Endodermal cell (in vitro differentiated cells): ENCODE measurements around the gene GSX2. TPM values are rescaled to one million over a fixed set of nuclear protein-coding genes. Genes with fewer than 3 reads are reported as not detected.

ENCODE experiments used
- DNase-seq: peaks from one replicate; pipeline ENCODE4 v3.0.0-alpha.2; 2017
- H3K27ac ChIP-seq: 2 replicates; pipeline ENCODE4 v1.5.1; 2013; ENCODE audit warnings: mild to moderate bottlenecking, low read depth, low read length, moderate library complexity
- H3K27me3 ChIP-seq: 2 replicates; pipeline ENCODE4 v1.6.1; 2013; ENCODE audit warnings: mild to moderate bottlenecking, low read length, moderate library complexity; ENCODE audit not compliant: insufficient read depth, control insufficient read depth, poor library complexity, severe bottlenecking
- H3K36me3 ChIP-seq: 2 replicates; pipeline ENCODE4 v1.7.0; 2013; ENCODE audit warnings: mild to moderate bottlenecking, low read length, moderate library complexity; ENCODE audit not compliant: control insufficient read depth, insufficient read depth
- H3K4me1 ChIP-seq: one replicate; pipeline ENCODE4 v1.7.0; 2013; ENCODE audit warnings: low read length; ENCODE audit not compliant: control insufficient read depth, insufficient read depth
- H3K4me3 ChIP-seq: 2 replicates; pipeline ENCODE4 v1.5.1; 2013; ENCODE audit warnings: mild to moderate bottlenecking, low read length, moderate library complexity
- H3K9ac ChIP-seq: 2 replicates; pipeline ENCODE4 v1.6.1; 2013; ENCODE audit warnings: mild to moderate bottlenecking, low read length, moderate library complexity; ENCODE audit not compliant: poor library complexity, severe bottlenecking; ENCODE audit errors: extremely low read depth
- H3K9me3 ChIP-seq: 2 replicates; pipeline ENCODE4 v1.6.1; 2013; ENCODE audit warnings: mild to moderate bottlenecking, low read length, moderate library complexity; ENCODE audit not compliant: control insufficient read depth
- H3K27ac Mint-ChIP-seq: 2 replicates; pipeline ENCODE4 v1.8.0; 2020; ENCODE audit warnings: mixed read lengths
- H3K27me3 Mint-ChIP-seq: 2 replicates; pipeline ENCODE4 v1.8.0; 2021; ENCODE audit warnings: mild to moderate bottlenecking, mixed read lengths; ENCODE audit not compliant: insufficient read depth
- H3K36me3 Mint-ChIP-seq: 2 replicates; pipeline ENCODE4 v1.8.0; 2020; ENCODE audit warnings: low read depth, mixed read lengths
- H3K4me1 Mint-ChIP-seq: 2 replicates; pipeline ENCODE4 v1.8.0; 2020; ENCODE audit warnings: mixed read lengths
- H3K4me3 Mint-ChIP-seq: 2 replicates; pipeline ENCODE4 v1.8.0; 2020; ENCODE audit warnings: mild to moderate bottlenecking, moderate library complexity, mixed read lengths
- H3K9me3 Mint-ChIP-seq: 2 replicates; pipeline ENCODE4 v1.8.0; 2020; ENCODE audit warnings: mild to moderate bottlenecking, mixed read lengths
- WGBS, 2 experiments: methylation state at CpG; one replicate each; pipeline versions ENCODE4 v1.1.5 to v1.1.7; 2013; ENCODE audit warnings: missing lambda C conversion rate in 2 of 2, mixed read lengths in 1 of 2; ENCODE audit not compliant: insufficient coverage in 1 of 2, insufficient read length in 1 of 2; 5-methylcytosine and 5-hydroxymethylcytosine counted together
- total RNA-seq, 2 donors: library from RNA; stranded (reverse); fragmentation: NEBNext Ultra II Directional in 1 of 2; extraction: Animal tissue kit (Norgen Biotek cat#: 25700) in 1 of 2; gene quantifications; 2 replicates in 1 of 2; 3 replicates in 1 of 2; pipeline ENCODE4 v1.2.1, GENCODE V29; 2021
- TF ChIP-seq, protein P1 (sequence below): fragments of 200-600 bp; sonication (generic); conservative IDR thresholded peaks from 2 replicates; pipeline ENCODE4 v1.5.0; 2021; ENCODE audit warnings: antibody characterized with exemption, mild to moderate bottlenecking

Gene GSX2
- total RNA-seq, 2 donors from 2014 or later: not detected

GRCh38 chr4:54144661-54145171, 44.8 kb downstream of the GSX2 start:
- Mint-ChIP-seq H3K27me3 (peaks cover 2% of the 10 kb centered on the region), H3K36me3 (no peaks in the 10 kb centered on the region), H3K9me3 (peaks cover 9% of the 10 kb centered on the region), H3K27ac (no peak overlapping the region), H3K4me3 (no peak overlapping the region), H3K4me1 (peaks cover 3% of the 10 kb centered on the region)
- Histone ChIP-seq H3K9me3 (no peaks in the 10 kb centered on the region), H3K27ac (no peak overlapping the region), H3K4me3 (no peak overlapping the region), H3K36me3 (no peaks in the 10 kb centered on the region), H3K27me3 (no peaks in the 10 kb centered on the region), H3K9ac (no peak overlapping the region), H3K4me1 (no peaks in the 10 kb centered on the region)
- DNase-seq: no peak
- TF ChIP-seq, protein P1, sequence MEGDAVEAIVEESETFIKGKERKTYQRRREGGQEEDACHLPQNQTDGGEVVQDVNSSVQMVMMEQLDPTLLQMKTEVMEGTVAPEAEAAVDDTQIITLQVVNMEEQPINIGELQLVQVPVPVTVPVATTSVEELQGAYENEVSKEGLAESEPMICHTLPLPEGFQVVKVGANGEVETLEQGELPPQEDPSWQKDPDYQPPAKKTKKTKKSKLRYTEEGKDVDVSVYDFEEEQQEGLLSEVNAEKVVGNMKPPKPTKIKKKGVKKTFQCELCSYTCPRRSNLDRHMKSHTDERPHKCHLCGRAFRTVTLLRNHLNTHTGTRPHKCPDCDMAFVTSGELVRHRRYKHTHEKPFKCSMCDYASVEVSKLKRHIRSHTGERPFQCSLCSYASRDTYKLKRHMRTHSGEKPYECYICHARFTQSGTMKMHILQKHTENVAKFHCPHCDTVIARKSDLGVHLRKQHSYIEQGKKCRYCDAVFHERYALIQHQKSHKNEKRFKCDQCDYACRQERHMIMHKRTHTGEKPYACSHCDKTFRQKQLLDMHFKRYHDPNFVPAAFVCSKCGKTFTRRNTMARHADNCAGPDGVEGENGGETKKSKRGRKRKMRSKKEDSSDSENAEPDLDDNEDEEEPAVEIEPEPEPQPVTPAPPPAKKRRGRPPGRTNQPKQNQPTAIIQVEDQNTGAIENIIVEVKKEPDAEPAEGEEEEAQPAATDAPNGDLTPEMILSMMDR: no peak
- WGBS, 2 experiments: 91% methylated on average over 5 of the region's 5 CpGs

DNA sequence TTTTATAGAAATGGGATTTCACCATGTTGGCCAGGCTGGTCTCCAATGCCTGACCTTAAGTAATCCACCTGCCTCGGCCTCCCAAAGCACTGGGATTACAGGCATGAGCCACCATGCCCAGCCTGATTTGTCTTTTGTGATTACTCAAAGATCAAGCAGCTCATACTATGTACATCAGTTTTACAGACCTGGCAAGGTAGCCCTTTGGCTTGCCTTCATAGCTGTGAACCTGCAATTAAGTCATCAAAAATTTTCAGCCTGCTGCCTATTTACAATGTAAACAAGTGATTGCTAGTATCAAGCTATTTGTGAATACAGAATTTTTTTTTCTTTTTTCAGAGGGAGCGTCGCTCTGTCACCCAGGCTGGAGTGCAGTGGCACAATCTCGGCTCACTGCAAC, 46.2 kb downstream of the GSX2 start:
- peaks cover 13% of the 10 kb centered on the region for H3K9me3 Mint-ChIP-seq
- H3K27ac Mint-ChIP-seq: no peak overlapping the region
- no peaks in the 10 kb centered on the region for H3K36me3 ChIP-seq
- H3K27me3 Mint-ChIP-seq: peaks cover 10% of the 10 kb centered on the region
- TF ChIP-seq, protein P1: no peak
- H3K4me3 Mint-ChIP-seq: no peak overlapping the region
- no peak overlapping the region for H3K27ac ChIP-seq
- no peak for DNase-seq
- H3K4me1 Mint-ChIP-seq: peaks cover 3% of the 10 kb centered on the region
- no peaks in the 10 kb centered on the region for H3K9me3 ChIP-seq
- no peak overlapping the region for H3K9ac ChIP-seq
- H3K4me1 ChIP-seq: no peaks in the 10 kb centered on the region
- H3K36me3 Mint-ChIP-seq: no peaks in the 10 kb centered on the region
- no peak overlapping the region for H3K4me3 ChIP-seq
- no peaks in the 10 kb centered on the region for H3K27me3 ChIP-seq
- 94 to 97% methylated on average over 4 of the region's 4 CpGs for WGBS, 2 experiments

GRCh38 chr4:54149323-54149722, 49.4 kb downstream of the GSX2 start:
- no peaks in the 10 kb centered on the region for H3K36me3 Mint-ChIP-seq
- DNase-seq: no peak
- WGBS, 2 experiments: 88 to 93% methylated on average over 5 to 45 of the region's 46 CpGs
- Histone ChIP-seq H3K27ac (no peak overlapping the region), H3K9me3 (no peaks in the 10 kb centered on the region), H3K4me1 (no peaks in the 10 kb centered on the region), H3K36me3 (no peaks in the 10 kb centered on the region), H3K4me3 (no peak overlapping the region), H3K27me3 (no peaks in the 10 kb centered on the region), H3K9ac (no peak overlapping the region)
- TF ChIP-seq, protein P1: no peak
- no peak overlapping the region for H3K27ac Mint-ChIP-seq
- H3K27me3 Mint-ChIP-seq: peaks cover 10% of the 10 kb centered on the region
- H3K4me3 Mint-ChIP-seq: no peak overlapping the region
- peaks cover 19% of the 10 kb centered on the region for H3K9me3 Mint-ChIP-seq
- H3K4me1 Mint-ChIP-seq: no peaks in the 10 kb centered on the region

Other genes with a start within 250 kb of the GSX2 start
- 10 to 100 TPM; 10.2 to 14.4 TPM for gene CHIC2, start 35.6 kb upstream of the GSX2 start, total RNA-seq
- 10 to 100 TPM in 1 of 2 donors, 1 to 10 TPM in 1; 7.8 to 10.7 TPM for gene PDGFRA, start 129.1 kb downstream of the GSX2 start, total RNA-seq